Measurements from ENCODE around the gene COX6B2. TPM values are rescaled to one million over a fixed set of nuclear protein-coding genes. Genes with fewer than 3 reads are reported as not detected.

COX6B2 gene
- total RNA-seq, 1 donor from 2014 or later: not detected

DNA sequence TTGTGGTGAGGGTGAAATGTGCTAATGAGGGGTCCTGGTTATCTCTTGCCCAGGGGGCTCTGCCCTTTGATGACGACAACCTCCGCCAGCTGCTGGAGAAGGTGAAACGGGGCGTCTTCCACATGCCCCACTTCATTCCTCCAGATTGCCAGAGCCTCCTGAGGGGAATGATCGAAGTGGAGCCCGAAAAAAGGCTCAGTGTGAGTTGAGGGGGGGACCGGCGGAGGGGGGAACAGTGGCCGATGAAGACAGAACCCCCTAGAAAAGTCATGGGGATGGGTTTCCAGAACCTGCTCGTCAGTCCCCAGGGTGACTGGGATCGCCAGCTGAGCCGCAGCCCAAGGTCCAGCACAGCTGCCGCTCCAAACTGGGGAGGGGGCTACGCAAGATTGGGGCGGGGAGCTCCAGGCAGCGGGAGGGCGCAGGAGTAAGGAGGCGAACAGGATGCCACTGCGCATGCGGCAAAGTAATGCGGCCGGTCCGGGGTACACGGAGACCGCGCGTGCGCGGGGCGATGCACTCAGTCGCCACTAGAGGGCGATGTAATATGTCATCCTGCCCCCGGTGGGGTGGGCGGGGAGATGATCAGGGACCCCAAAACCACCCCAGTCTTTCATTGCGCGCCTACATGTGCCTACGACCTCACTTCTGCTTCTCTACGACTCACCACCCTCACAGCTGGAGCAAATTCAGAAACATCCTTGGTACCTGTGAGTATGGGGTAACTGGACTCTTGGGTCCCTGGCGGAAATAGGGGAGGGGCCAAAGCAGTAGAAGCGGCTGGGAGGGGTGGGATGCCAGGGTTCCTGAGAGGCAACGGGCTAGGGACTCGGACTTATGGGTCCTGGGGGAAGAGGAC, 52.8 kb downstream of the COX6B2 start:
- peak overlapping the region; percentile 79 for H3K27ac ChIP-seq
- no peaks in the 10 kb centered on the region for H3K36me3 ChIP-seq
- no peaks in the 10 kb centered on the region for H3K27me3 ChIP-seq
- peaks cover 12% of the 10 kb centered on the region for H4K20me1 ChIP-seq (ENCODE audit: low read depth)
- peak overlapping the region; percentile 72 for H3K4me3 Mint-ChIP-seq
- no peak overlapping the region for H3K27ac Mint-ChIP-seq
- H3K9ac ChIP-seq: no peak overlapping the region
- H3K4me1 ChIP-seq: peaks cover 17% of the 10 kb centered on the region
- H3K36me3 Mint-ChIP-seq: peaks cover 33% of the 10 kb centered on the region
- peak; percentile 94 for TF ChIP-seq CTCF (IDR thresholded peaks at IDR 0.05)
- no peak for TF ChIP-seq EZH2 (IDR thresholded peaks at IDR 0.05)
- no peak overlapping the region for H2AFZ ChIP-seq (replicated peaks)
- peak; percentile 95 for DNase-seq (ENCODE audit: low spot score)
- H3K9me3 Mint-ChIP-seq: no peaks in the 10 kb centered on the region
- H3K79me2 ChIP-seq (ENCODE audit: low read depth): no peaks in the 10 kb centered on the region
- peak overlapping the region; percentile 65 for H3K4me2 ChIP-seq
- no peaks in the 10 kb centered on the region for H3K9me3 ChIP-seq (ENCODE audit: low read depth)
- H3K27me3 Mint-ChIP-seq (ENCODE audit: insufficient read depth, low read depth): no peaks in the 10 kb centered on the region
- peaks cover 18% of the 10 kb centered on the region for H3K4me1 Mint-ChIP-seq
- peaks cover 26% of the 10 kb centered on the region for H3F3A ChIP-seq (ENCODE audit: low read depth)
- H3K4me3 ChIP-seq: peak overlapping the region; percentile 19

DNA sequence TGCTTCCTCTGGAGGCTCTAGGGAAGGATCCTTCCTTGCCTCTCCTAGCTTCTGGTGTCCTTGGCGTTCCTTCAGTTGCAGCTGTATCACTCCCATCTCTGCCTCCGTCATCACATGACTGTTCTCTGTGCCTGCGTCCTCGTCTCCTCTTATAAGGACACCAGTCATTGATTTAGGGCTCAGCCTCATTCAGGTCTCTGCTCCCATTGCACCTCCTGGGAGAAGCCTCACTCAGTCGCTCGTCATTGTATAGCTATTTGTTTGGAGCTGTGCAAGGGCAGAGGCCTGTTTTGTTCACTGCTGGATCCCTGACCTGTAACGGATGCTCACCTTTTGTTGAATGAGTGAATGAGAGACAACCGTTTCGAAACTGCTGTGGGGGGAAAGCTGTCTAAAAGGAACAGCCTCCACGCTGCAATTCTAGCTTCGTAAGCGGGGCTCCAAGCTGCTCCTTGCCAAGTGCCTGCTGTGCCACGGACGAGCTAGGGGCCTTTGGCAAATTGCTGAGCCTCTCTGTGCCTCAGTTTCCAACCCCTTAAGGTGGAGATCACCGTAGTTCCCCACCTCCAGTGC, 53.5 kb downstream of the COX6B2 start:
- H3K9ac ChIP-seq: no peak overlapping the region
- peaks cover 12% of the 10 kb centered on the region for H4K20me1 ChIP-seq (ENCODE audit: low read depth)
- DNase-seq (ENCODE audit: low spot score): peak; percentile 72
- no peaks in the 10 kb centered on the region for H3K27me3 ChIP-seq
- no peak for TF ChIP-seq EZH2 (IDR thresholded peaks at IDR 0.05)
- no peak for TF ChIP-seq CTCF (IDR thresholded peaks at IDR 0.05)
- no peak for TF ChIP-seq EZH2phosphoT487 (IDR thresholded peaks at IDR 0.05)
- Mint-ChIP-seq H3K4me3 (no peak overlapping the region), H3K27ac (no peak overlapping the region), H3K36me3 (peaks cover 30% of the 10 kb centered on the region), H3K27me3 (ENCODE audit: insufficient read depth, low read depth) (no peaks in the 10 kb centered on the region), H3K4me1 (peaks cover 18% of the 10 kb centered on the region), H3K9me3 (no peaks in the 10 kb centered on the region)
- H3K79me2 ChIP-seq (ENCODE audit: low read depth): no peaks in the 10 kb centered on the region
- peak overlapping the region; percentile 65 for H3K4me2 ChIP-seq
- H3K27ac ChIP-seq: peak overlapping the region; percentile 79
- H3K9me3 ChIP-seq (ENCODE audit: low read depth): no peaks in the 10 kb centered on the region
- no peaks in the 10 kb centered on the region for H3K36me3 ChIP-seq
- H3F3A ChIP-seq (ENCODE audit: low read depth): peaks cover 26% of the 10 kb centered on the region
- H3K4me1 ChIP-seq: peaks cover 17% of the 10 kb centered on the region
- H3K4me3 ChIP-seq: peak overlapping the region; percentile 19
- H2AFZ ChIP-seq (replicated peaks): no peak overlapping the region

- H3K27me3 Mint-ChIP-seq (ENCODE audit: insufficient read depth, low read depth): no peaks in the 10 kb centered on the region
- no peak for DNase-seq (ENCODE audit: low spot score)
- Histone ChIP-seq H3K9me3 (ENCODE audit: low read depth) (no peaks in the 10 kb centered on the region), H3K36me3 (no peaks in the 10 kb centered on the region), H3K27me3 (no peaks in the 10 kb centered on the region), H2AFZ (replicated peaks) (no peak overlapping the region), H3F3A (ENCODE audit: low read depth) (peaks cover 24% of the 10 kb centered on the region), H3K79me2 (ENCODE audit: low read depth) (no peaks in the 10 kb centered on the region), H3K4me2 (no peak overlapping the region), H3K4me1 (peaks cover 17% of the 10 kb centered on the region), H4K20me1 (ENCODE audit: low read depth) (peaks cover 10% of the 10 kb centered on the region), H3K9ac (no peak overlapping the region), H3K27ac (no peak overlapping the region), H3K4me3 (no peak overlapping the region)
- H3K4me1 Mint-ChIP-seq: peaks cover 18% of the 10 kb centered on the region
- no peak for TF ChIP-seq CTCF (IDR thresholded peaks at IDR 0.05)
- H3K36me3 Mint-ChIP-seq: peaks cover 30% of the 10 kb centered on the region
- H3K27ac Mint-ChIP-seq: no peak overlapping the region
- H3K9me3 Mint-ChIP-seq: no peaks in the 10 kb centered on the region
- H3K4me3 Mint-ChIP-seq: no peak overlapping the region
Observed at GRCh38 chr19:55299991-55300390, 54.5 kb downstream of the COX6B2 start.

Other genes starting within 250 kb of the COX6B2 start
- gene PPP1R12C, start 237.1 kb downstream of the COX6B2 start, total RNA-seq (ENCODE audit: low replicate concordance): 21.8 and 62.7 TPM in 2 replicates
- gene TNNT1, start 205.5 kb downstream of the COX6B2 start, total RNA-seq (ENCODE audit: low replicate concordance): 74.1 and 121 TPM in 2 replicates
- gene TNNI3, start 197.0 kb downstream of the COX6B2 start, total RNA-seq (ENCODE audit: low replicate concordance): 22.2 and 41.0 TPM in 2 replicates
- 9.1 and 12.0 TPM in 2 replicates for gene DNAAF3, start 188.1 kb downstream of the COX6B2 start, total RNA-seq (ENCODE audit: low replicate concordance)
- gene SYT5, start 174.4 kb downstream of the COX6B2 start, total RNA-seq (ENCODE audit: low replicate concordance): 0.22 TPM in 1 of 2 replicates, not detected in the other
- not detected in 2 replicates for gene PTPRH, start 145.2 kb downstream of the COX6B2 start, total RNA-seq (ENCODE audit: low replicate concordance)
- gene TMEM86B, start 126.0 kb downstream of the COX6B2 start, total RNA-seq (ENCODE audit: low replicate concordance): 1.4 and 3.3 TPM in 2 replicates
- gene PPP6R1, start 95.7 kb downstream of the COX6B2 start, total RNA-seq (ENCODE audit: low replicate concordance): 13.1 and 40.4 TPM in 2 replicates
- 15.0 and 43.1 TPM in 2 replicates for gene HSPBP1, start 74.6 kb downstream of the COX6B2 start, total RNA-seq (ENCODE audit: low replicate concordance)
- 24.1 and 43.1 TPM in 2 replicates for gene BRSK1, start 70.7 kb downstream of the COX6B2 start, total RNA-seq (ENCODE audit: low replicate concordance)
- gene TMEM150B, start 29.4 kb downstream of the COX6B2 start, total RNA-seq (ENCODE audit: low replicate concordance): 0.62 TPM in 1 of 2 replicates, not detected in the other
- 21.1 and 73.7 TPM in 2 replicates for gene KMT5C, start 14.8 kb downstream of the COX6B2 start, total RNA-seq (ENCODE audit: low replicate concordance)
- 0.09 TPM in 1 of 2 replicates, not detected in the other for gene GARIN5B, start 8.5 kb upstream of the COX6B2 start, total RNA-seq (ENCODE audit: low replicate concordance)
- gene IL11, start 15.7 kb upstream of the COX6B2 start, total RNA-seq (ENCODE audit: low replicate concordance): 0.06 and 0.62 TPM in 2 replicates
- gene TMEM190, start 22.1 kb upstream of the COX6B2 start, total RNA-seq (ENCODE audit: low replicate concordance): not detected in 2 replicates
- 0.15 TPM in 1 of 2 replicates, not detected in the other for gene TMEM238, start 29.6 kb upstream of the COX6B2 start, total RNA-seq (ENCODE audit: low replicate concordance)
- 1,017 and 1,124 TPM in 2 replicates for gene RPL28, start 31.2 kb upstream of the COX6B2 start, total RNA-seq (ENCODE audit: low replicate concordance)
- gene UBE2S, start 53.1 kb upstream of the COX6B2 start, total RNA-seq (ENCODE audit: low replicate concordance): 118 and 159 TPM in 2 replicates
- gene SHISA7, start 88.6 kb upstream of the COX6B2 start, total RNA-seq (ENCODE audit: low replicate concordance): 0.09 and 0.21 TPM in 2 replicates
- gene ISOC2, start 106.9 kb upstream of the COX6B2 start, total RNA-seq (ENCODE audit: low replicate concordance): 14.8 and 34.4 TPM in 2 replicates
- gene C19orf85, start 110.0 kb upstream of the COX6B2 start, total RNA-seq (ENCODE audit: low replicate concordance): not detected in 2 replicates
- 5.0 TPM in 1 of 2 replicates, not detected in the other for gene ZNF628, start 121.9 kb upstream of the COX6B2 start, total RNA-seq (ENCODE audit: low replicate concordance)
- gene NAT14, start 130.5 kb upstream of the COX6B2 start, total RNA-seq (ENCODE audit: low replicate concordance): 16.2 and 49.2 TPM in 2 replicates
- 0.56 TPM in 1 of 2 replicates, not detected in the other for gene SSC5D, start 133.7 kb upstream of the COX6B2 start, total RNA-seq (ENCODE audit: low replicate concordance)
- 6.2 TPM in 1 of 2 replicates, not detected in the other for gene SBK2, start 182.4 kb upstream of the COX6B2 start, total RNA-seq (ENCODE audit: low replicate concordance)
- gene SBK3, start 190.8 kb upstream of the COX6B2 start, total RNA-seq (ENCODE audit: low replicate concordance): 3.3 and 15.1 TPM in 2 replicates
- gene ZNF579, start 226.1 kb upstream of the COX6B2 start, total RNA-seq (ENCODE audit: low replicate concordance): 2.1 and 15.2 TPM in 2 replicates
- 4.8 and 10.8 TPM in 2 replicates for gene FIZ1, start 244.8 kb upstream of the COX6B2 start, total RNA-seq (ENCODE audit: low replicate concordance)
- 3.2 and 5.4 TPM in 2 replicates for gene ZNF524, start 245.6 kb upstream of the COX6B2 start, total RNA-seq (ENCODE audit: low replicate concordance)